ENCODE data around the gene TCEAL5.
"Not testable (repeated sequence)": the region's sequence is repeated elsewhere in the genome, so short reads cannot be mapped to it uniquely, and the experiment has no call there.

Gene TCEAL5

GRCh38 chrX:103276581-103277002 is at the start of gene TCEAL5:
Gene TCEAL5, minus strand, starts transcription at chrX:103276750. Its CDS starts 2,187 bp downstream, at chrX:103274563.
- DNase-seq: no peak

- DNase-seq: no peak
These were observed 34.8 kb upstream of the TCEAL5 start for GRCh38 chrX:103311399-103311780.

GRCh38 chrX:103310555-103311398 is 34.2 kb upstream of the TCEAL5 start, which contains the start of gene BEX2:
Gene BEX2, minus strand, starts transcription at chrX:103310990. Its CDS starts 1,014 bp downstream, at chrX:103309976.
- DNase-seq: peak; percentile 34

- DNase-seq: no peak
These were observed 33.5 kb upstream of the TCEAL5 start for GRCh38 chrX:103309860-103310554.

- not testable (repeated sequence) for DNase-seq
These were observed 29.1 kb upstream of the TCEAL5 start for GRCh38 chrX:103305666-103306065.

GRCh38 chrX:103304705-103305104 is 28.2 kb upstream of the TCEAL5 start:
- DNase-seq: no peak

GRCh38 chrX:103293118-103293517 is 16.6 kb upstream of the TCEAL5 start:
- DNase-seq: no peak

GRCh38 chrX:103279624-103280023 is 3.1 kb upstream of the TCEAL5 start:
- DNase-seq: no peak

GRCh38 chrX:103275947-103276567 is 493 bp downstream of the TCEAL5 start:
- DNase-seq: no peak

- no peak for DNase-seq
These were observed 2.3 kb downstream of the TCEAL5 start for GRCh38 chrX:103274284-103274683.

- no peak for DNase-seq
These were observed 18.3 kb downstream of the TCEAL5 start for GRCh38 chrX:103258275-103258674.

GRCh38 chrX:103256651-103257050 is 19.9 kb downstream of the TCEAL5 start:
- no peak for DNase-seq

- peak; percentile 16 for DNase-seq
These were observed 21.5 kb downstream of the TCEAL5 start, which contains the start of gene TCEAL8 for GRCh38 chrX:103254921-103255493. Gene TCEAL8, minus strand, starts transcription at chrX:103255155. Its CDS starts 1,176 bp downstream, at chrX:103253979.

GRCh38 chrX:103254171-103254824 is 22.3 kb downstream of the TCEAL5 start:
- peak; percentile 33 for DNase-seq

GRCh38 chrX:103253608-103254007 is 22.9 kb downstream of the TCEAL5 start:
- DNase-seq: no peak

GRCh38 chrX:103250977-103251376 is 25.6 kb downstream of the TCEAL5 start:
- DNase-seq: no peak

GRCh38 chrX:103249805-103250204 is 26.7 kb downstream of the TCEAL5 start:
- no peak for DNase-seq

- DNase-seq: no peak
These were observed 28.0 kb downstream of the TCEAL5 start for GRCh38 chrX:103248553-103248952.

GRCh38 chrX:103240155-103240554 is 36.4 kb downstream of the TCEAL5 start:
- no peak for DNase-seq

GRCh38 chrX:103236296-103236695 is 40.3 kb downstream of the TCEAL5 start:
- DNase-seq: no peak

- DNase-seq: not testable (repeated sequence)
These were observed 40.9 kb downstream of the TCEAL5 start for GRCh38 chrX:103235608-103236007.

GRCh38 chrX:103234869-103235268 is 41.7 kb downstream of the TCEAL5 start:
- DNase-seq: no peak
